Measurements from ENCODE around the gene FAM240B. TPM values are rescaled to one million over a fixed set of nuclear protein-coding genes. Genes with fewer than 3 reads are reported as not detected.

Gene FAM240B
- total and polyA plus RNA-seq, 7 experiments from 2014 or later = not detected

GRCh38 chr9:38675211-38675610 is 44.7 kb downstream of the FAM240B start:
- ChIA-PET CTCF (no interaction called here), POLR2A (no interaction called here)
- H3K36me3 Mint-ChIP-seq = no peaks in the 10 kb centered on the region
- peaks cover 4 to 18% (median 9%) of the 10 kb centered on the region in 5 donors for H3K27me3 Mint-ChIP-seq
- no peak overlapping the region for H3K4me3 ChIP-seq (ENCODE audit: low read length)
- DNase-seq = no peak
- no peak overlapping the region for H3K4me3 Mint-ChIP-seq
- no peaks in the 10 kb centered on the region for H3K9me3 ChIP-seq (ENCODE audit: control insufficient read depth in 2 of 3, low read length in 3 of 3)
- peaks cover 0 to 8% (median 3%) of the 10 kb centered on the region in 7 donors for H3K4me1 Mint-ChIP-seq
- ATAC-seq = no peak
- H3K36me3 ChIP-seq (ENCODE audit: control insufficient read depth in 2 of 3, insufficient read depth in 3 of 3, low read length in 3 of 3) = no peaks in the 10 kb centered on the region
- H3K4me1 ChIP-seq (ENCODE audit: control insufficient read depth in 2 of 2, insufficient read depth in 2 of 2, low read length in 2 of 2) = peaks cover 0 to 4% of the 10 kb centered on the region in 2 donors
- H3K27ac Mint-ChIP-seq = no peak overlapping the region
- intact Hi-C loops (cut with micrococcal nuclease) = loop anchor here in 1 of 2 donors (10.0 kb wide), 1 partner anchor 60 kb away; no protein-coding TSS in a partner anchor
- H3K27me3 ChIP-seq (ENCODE audit: control insufficient read depth in 2 of 2, insufficient read depth in 2 of 2, low read length in 2 of 2) = no peaks in the 10 kb centered on the region
- peaks cover 0 to 1% (median 0%) of the 10 kb centered on the region in 11 donors for H3K9me3 Mint-ChIP-seq
- H3K27ac ChIP-seq (ENCODE audit: low read depth, low read length) = no peak overlapping the region

GRCh38 chr9:38673399-38674193 is 46.3 kb downstream of the FAM240B start:
- CTCF ChIA-PET = no interaction called here
- H3K27me3 ChIP-seq (ENCODE audit: control insufficient read depth in 2 of 2, insufficient read depth in 2 of 2, low read length in 2 of 2) = no peaks in the 10 kb centered on the region
- no peaks in the 10 kb centered on the region for H3K9me3 ChIP-seq (ENCODE audit: control insufficient read depth in 2 of 3, low read length in 3 of 3)
- ATAC-seq (no peak), DNase-seq (no peak)
- H3K4me1 ChIP-seq (ENCODE audit: control insufficient read depth in 2 of 2, insufficient read depth in 2 of 2, low read length in 2 of 2) = peaks cover 0 to 4% of the 10 kb centered on the region in 2 donors
- H3K27ac ChIP-seq (ENCODE audit: low read depth, low read length) = no peak overlapping the region
- Mint-ChIP-seq H3K27me3 (peaks cover 4 to 12% (median 7%) of the 10 kb centered on the region in 5 donors), H3K36me3 (no peaks in the 10 kb centered on the region), H3K4me1 (peaks cover 0 to 8% (median 3%) of the 10 kb centered on the region in 7 donors), H3K4me3 (peak overlapping the region in 1 of 10 donors; percentile 30), H3K9me3 (peaks cover 0 to 1% (median 0%) of the 10 kb centered on the region in 11 donors), H3K27ac (no peak overlapping the region)
- H3K36me3 ChIP-seq (ENCODE audit: control insufficient read depth in 2 of 3, insufficient read depth in 3 of 3, low read length in 3 of 3) = no peaks in the 10 kb centered on the region
- intact Hi-C loops (cut with micrococcal nuclease) = loop anchor here (2.0 to 10.0 kb wide), 3 partner anchors 53 to 303 kb away; partner anchors contain the start of gene ANKRD18A (in 1 of the 2)
- no peak overlapping the region for H3K4me3 ChIP-seq (ENCODE audit: low read length)
- POLR2A ChIA-PET = no interaction called here

GRCh38 chr9:38671748-38672147 is 48.2 kb downstream of the FAM240B start:
- Histone ChIP-seq H3K4me3 (ENCODE audit: low read length) (no peak overlapping the region), H3K9me3 (ENCODE audit: control insufficient read depth in 2 of 3, low read length in 3 of 3) (no peaks in the 10 kb centered on the region), H3K27me3 (ENCODE audit: control insufficient read depth in 2 of 2, insufficient read depth in 2 of 2, low read length in 2 of 2) (no peaks in the 10 kb centered on the region), H3K27ac (ENCODE audit: low read depth, low read length) (no peak overlapping the region), H3K36me3 (ENCODE audit: control insufficient read depth in 2 of 3, insufficient read depth in 3 of 3, low read length in 3 of 3) (no peaks in the 10 kb centered on the region), H3K4me1 (ENCODE audit: control insufficient read depth in 2 of 2, insufficient read depth in 2 of 2, low read length in 2 of 2) (peaks cover 0 to 4% of the 10 kb centered on the region in 2 donors)
- DNase-seq (no peak), ATAC-seq (no peak)
- Mint-ChIP-seq H3K4me3 (peak overlapping the region in 1 of 10 donors; percentile 7), H3K36me3 (no peaks in the 10 kb centered on the region), H3K4me1 (peaks cover 0 to 8% (median 3%) of the 10 kb centered on the region in 7 donors), H3K27me3 (peaks cover 0 to 4% (median 0%) of the 10 kb centered on the region in 5 donors), H3K27ac (no peak overlapping the region), H3K9me3 (peaks cover 0 to 1% (median 0%) of the 10 kb centered on the region in 11 donors)
- intact Hi-C loops (cut with micrococcal nuclease) = loop anchor here (1.0 to 10.0 kb wide), 4 partner anchors 51 to 301 kb away; partner anchors contain the start of gene ANKRD18A (in 2 of the 2)
- ChIA-PET POLR2A (no interaction called here), CTCF (no interaction called here)

GRCh38 chr9:38671372-38671731 is 48.6 kb downstream of the FAM240B start:
- Histone ChIP-seq H3K9me3 (ENCODE audit: control insufficient read depth in 2 of 3, low read length in 3 of 3) (no peaks in the 10 kb centered on the region), H3K36me3 (ENCODE audit: control insufficient read depth in 2 of 3, insufficient read depth in 3 of 3, low read length in 3 of 3) (no peaks in the 10 kb centered on the region), H3K27ac (ENCODE audit: low read depth, low read length) (no peak overlapping the region), H3K27me3 (ENCODE audit: control insufficient read depth in 2 of 2, insufficient read depth in 2 of 2, low read length in 2 of 2) (no peaks in the 10 kb centered on the region), H3K4me1 (ENCODE audit: control insufficient read depth in 2 of 2, insufficient read depth in 2 of 2, low read length in 2 of 2) (peaks cover 0 to 4% of the 10 kb centered on the region in 2 donors), H3K4me3 (ENCODE audit: low read length) (no peak overlapping the region)
- H3K27ac Mint-ChIP-seq = no peak overlapping the region
- peaks cover 0 to 1% (median 0%) of the 10 kb centered on the region in 11 donors for H3K9me3 Mint-ChIP-seq
- DNase-seq (no peak), ATAC-seq (no peak)
- ChIA-PET CTCF (no interaction called here), POLR2A (no interaction called here)
- H3K36me3 Mint-ChIP-seq = no peaks in the 10 kb centered on the region
- H3K27me3 Mint-ChIP-seq = peaks cover 0 to 4% (median 0%) of the 10 kb centered on the region in 5 donors
- peak overlapping the region in 1 of 10 donors; percentile 7 for H3K4me3 Mint-ChIP-seq
- intact Hi-C loops (cut with micrococcal nuclease) = loop anchor here in 1 of 2 donors (10.0 kb wide), 1 partner anchor 63 kb away; no protein-coding TSS in a partner anchor
- peaks cover 0 to 8% (median 3%) of the 10 kb centered on the region in 7 donors for H3K4me1 Mint-ChIP-seq

- Mint-ChIP-seq H3K9me3 (peaks cover 0 to 1% (median 0%) of the 10 kb centered on the region in 11 donors), H3K36me3 (no peaks in the 10 kb centered on the region), H3K27ac (no peak overlapping the region), H3K27me3 (peaks cover 0 to 4% (median 0%) of the 10 kb centered on the region in 5 donors), H3K4me1 (peaks cover 0 to 8% (median 3%) of the 10 kb centered on the region in 7 donors), H3K4me3 (no peak overlapping the region)
- intact Hi-C loops (cut with micrococcal nuclease) = loop anchor here in 1 of 2 donors (10.0 kb wide), 1 partner anchor 64 kb away; no protein-coding TSS in a partner anchor
- H3K4me3 ChIP-seq (ENCODE audit: low read length) = no peak overlapping the region
- H3K9me3 ChIP-seq (ENCODE audit: control insufficient read depth in 2 of 3, low read length in 3 of 3) = no peaks in the 10 kb centered on the region
- POLR2A ChIA-PET = no interaction called here
- no peaks in the 10 kb centered on the region for H3K27me3 ChIP-seq (ENCODE audit: control insufficient read depth in 2 of 2, insufficient read depth in 2 of 2, low read length in 2 of 2)
- ATAC-seq (no peak), DNase-seq (no peak)
- H3K4me1 ChIP-seq (ENCODE audit: control insufficient read depth in 2 of 2, insufficient read depth in 2 of 2, low read length in 2 of 2) = peaks cover 0 to 4% of the 10 kb centered on the region in 2 donors
- no peak overlapping the region for H3K27ac ChIP-seq (ENCODE audit: low read depth, low read length)
- H3K36me3 ChIP-seq (ENCODE audit: control insufficient read depth in 2 of 3, insufficient read depth in 3 of 3, low read length in 3 of 3) = no peaks in the 10 kb centered on the region
- CTCF ChIA-PET = no interaction called here
Measured at GRCh38 chr9:38670542-38671371, 49.2 kb downstream of the FAM240B start.

- Mint-ChIP-seq H3K4me3 (no peak overlapping the region), H3K4me1 (peaks cover 0 to 6% (median 3%) of the 10 kb centered on the region in 7 donors), H3K9me3 (no peaks in the 10 kb centered on the region), H3K27ac (no peak overlapping the region), H3K36me3 (no peaks in the 10 kb centered on the region), H3K27me3 (peaks cover 0 to 5% (median 3%) of the 10 kb centered on the region in 5 donors)
- Histone ChIP-seq H3K27ac (ENCODE audit: low read depth, low read length) (no peak overlapping the region), H3K27me3 (ENCODE audit: control insufficient read depth in 2 of 2, insufficient read depth in 2 of 2, low read length in 2 of 2) (no peaks in the 10 kb centered on the region), H3K9me3 (ENCODE audit: control insufficient read depth in 2 of 3, low read length in 3 of 3) (no peaks in the 10 kb centered on the region), H3K36me3 (ENCODE audit: control insufficient read depth in 2 of 3, insufficient read depth in 3 of 3, low read length in 3 of 3) (no peaks in the 10 kb centered on the region), H3K4me3 (ENCODE audit: low read length) (no peak overlapping the region), H3K4me1 (ENCODE audit: control insufficient read depth in 2 of 2, insufficient read depth in 2 of 2, low read length in 2 of 2) (peaks cover 0 to 4% of the 10 kb centered on the region in 2 donors)
- DNase-seq (no peak), ATAC-seq (no peak)
- intact Hi-C loops (cut with micrococcal nuclease) = no loop called here
- CTCF ChIA-PET = no interaction called here
- POLR2A ChIA-PET = no interaction called here
Measured at GRCh38 chr9:38668791-38669466, 51.0 kb downstream of the FAM240B start.

Measured in naive thymus-derived CD4-positive, alpha-beta T cell (primary cell).